ENCODE measurements around the gene ATXN1.
"Not testable (repeated sequence)": the region's sequence is repeated elsewhere in the genome, so short reads cannot be mapped to it uniquely, and the experiment has no call there.

Gene ATXN1

DNA sequence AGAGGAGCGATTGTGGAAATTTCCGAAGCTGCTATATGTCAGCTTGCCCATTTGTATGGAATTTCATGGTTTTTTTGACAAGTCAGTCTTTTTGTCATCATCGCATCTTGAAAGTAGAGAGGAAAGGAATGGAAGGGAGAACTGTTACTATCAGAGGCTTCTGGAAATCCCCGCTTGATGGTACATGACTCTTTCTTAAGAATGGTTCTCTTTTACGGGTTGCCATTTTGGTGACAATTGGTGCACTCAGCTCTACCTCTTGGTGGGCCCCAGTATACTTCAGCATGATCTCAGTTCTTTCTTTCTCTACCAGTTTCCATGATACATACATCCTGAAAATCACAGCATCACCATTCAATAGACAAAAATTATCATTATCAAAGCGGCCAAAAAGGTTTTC lies 146.0 kb downstream of the ATXN1 start:
- not testable (repeated sequence) for DNase-seq (ENCODE audit: low read depth, low spot score)

DNA sequence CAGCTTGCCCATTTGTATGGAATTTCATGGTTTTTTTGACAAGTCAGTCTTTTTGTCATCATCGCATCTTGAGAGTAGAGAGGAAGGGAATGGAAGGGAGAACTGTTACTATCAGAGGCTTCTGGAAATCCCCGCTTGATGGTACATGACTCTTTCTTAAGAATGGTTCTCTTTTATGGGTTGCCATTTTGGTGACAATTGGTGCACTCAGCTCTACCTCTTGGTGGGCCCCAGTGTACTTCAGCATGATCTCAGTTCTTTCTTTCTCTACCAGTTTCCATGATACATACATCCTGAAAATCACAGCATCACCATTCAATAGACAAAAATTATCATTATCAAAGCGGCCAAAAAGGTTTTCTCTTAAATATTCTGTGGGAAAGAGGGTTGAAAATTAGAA lies 147.1 kb downstream of the ATXN1 start:
- DNase-seq (ENCODE audit: low read depth, low spot score) = not testable (repeated sequence)

DNA sequence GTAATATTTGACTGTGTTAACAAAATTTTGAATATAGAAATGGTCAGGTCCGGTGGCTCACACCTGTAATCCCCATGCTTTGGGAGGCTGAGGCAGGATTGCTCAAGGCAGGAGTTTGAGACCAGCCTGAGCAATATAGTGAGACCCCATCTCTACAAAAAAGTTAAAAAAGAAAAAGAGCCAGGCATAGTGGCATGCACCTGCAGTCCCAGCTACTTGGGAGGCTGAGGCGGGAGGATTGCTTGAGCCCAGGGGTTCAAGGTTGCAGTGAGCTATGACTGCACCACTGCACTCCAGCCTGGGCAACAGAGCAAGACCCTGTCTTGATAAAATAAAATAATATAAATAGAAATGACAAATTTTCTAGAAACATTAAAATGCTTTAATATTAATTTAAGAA lies 147.8 kb downstream of the ATXN1 start:
- not testable (repeated sequence) for DNase-seq (ENCODE audit: low read depth, low spot score)

DNA sequence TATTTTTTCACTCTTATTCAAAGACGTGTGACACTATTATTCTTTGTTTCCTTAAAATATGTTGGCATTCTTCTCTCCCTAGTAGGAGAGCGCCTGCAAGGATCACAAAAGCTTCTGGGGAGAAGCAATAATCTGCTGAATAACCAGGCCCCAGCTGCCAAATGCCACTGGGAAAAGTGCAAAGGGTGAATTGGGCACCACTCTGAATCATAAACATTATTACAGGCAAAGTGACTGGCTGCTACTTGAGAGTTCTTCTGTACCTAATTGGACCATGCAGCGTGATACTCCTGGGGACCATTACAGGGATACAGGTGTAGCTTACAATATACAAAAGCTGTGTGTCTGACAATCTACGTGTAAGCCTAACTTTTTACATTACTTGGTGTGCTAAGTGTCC lies 152.8 kb downstream of the ATXN1 start:
- DNase-seq (ENCODE audit: low read depth, low spot score) = no peak

DNA sequence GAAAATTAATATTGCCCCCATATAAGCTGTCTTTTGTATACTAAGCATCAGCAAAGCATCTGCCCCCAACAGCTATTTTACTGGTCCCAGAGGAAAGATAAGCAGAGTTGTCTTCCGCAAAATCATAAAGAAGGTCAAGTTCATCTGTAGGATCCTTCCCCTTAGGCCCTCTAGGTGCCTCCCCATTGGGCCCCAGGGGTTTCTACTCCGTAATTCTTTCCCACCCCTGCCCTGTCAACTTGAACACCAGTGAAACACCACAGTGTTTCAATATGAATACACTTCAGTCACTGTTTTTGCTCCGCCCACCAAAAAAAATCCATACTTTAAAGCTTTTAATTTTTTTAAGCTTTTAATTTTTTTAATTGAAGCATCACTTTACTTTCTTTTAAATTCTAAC lies 159.2 kb downstream of the ATXN1 start:
- no peak for DNase-seq (ENCODE audit: low read depth, low spot score)

DNA sequence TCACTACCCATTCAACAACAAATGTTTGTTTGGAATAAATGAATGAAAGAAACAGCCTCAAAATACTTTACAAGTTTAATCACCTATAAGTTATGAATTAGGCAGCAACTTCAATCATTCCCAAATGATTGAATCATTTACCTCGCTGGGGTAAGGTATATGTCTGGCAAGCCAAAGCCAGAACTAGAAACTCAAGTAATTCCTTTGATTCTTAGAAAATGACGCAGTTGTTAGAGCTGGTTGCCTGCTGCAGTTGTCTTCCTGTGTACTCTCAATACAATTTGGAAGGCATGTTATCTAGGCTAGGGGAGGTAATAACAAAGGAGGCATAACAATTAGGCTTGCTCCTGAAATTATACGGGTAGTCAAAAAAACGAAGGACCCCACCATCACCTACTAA lies 160.6 kb downstream of the ATXN1 start:
- no peak for DNase-seq (ENCODE audit: low read depth, low spot score)

DNA sequence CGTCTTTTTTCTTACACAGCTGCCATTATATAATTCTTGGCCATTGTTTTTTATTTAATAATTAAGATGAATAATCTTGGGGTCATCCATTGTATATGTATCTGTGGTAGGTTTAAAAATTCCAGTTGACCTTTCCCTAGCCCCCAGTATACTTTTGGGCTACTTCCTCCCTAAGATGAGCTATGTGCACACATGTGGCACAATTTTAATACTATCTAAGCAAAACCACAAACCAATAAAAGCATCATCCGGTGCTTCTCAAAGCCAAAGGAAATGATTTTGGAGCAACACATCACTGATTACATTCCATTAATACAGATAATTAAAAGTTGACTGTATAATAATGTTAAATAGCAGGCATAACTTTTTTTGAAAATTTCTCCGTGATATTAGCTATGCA lies 161.2 kb downstream of the ATXN1 start:
- no peak for DNase-seq (ENCODE audit: low read depth, low spot score)

DNA sequence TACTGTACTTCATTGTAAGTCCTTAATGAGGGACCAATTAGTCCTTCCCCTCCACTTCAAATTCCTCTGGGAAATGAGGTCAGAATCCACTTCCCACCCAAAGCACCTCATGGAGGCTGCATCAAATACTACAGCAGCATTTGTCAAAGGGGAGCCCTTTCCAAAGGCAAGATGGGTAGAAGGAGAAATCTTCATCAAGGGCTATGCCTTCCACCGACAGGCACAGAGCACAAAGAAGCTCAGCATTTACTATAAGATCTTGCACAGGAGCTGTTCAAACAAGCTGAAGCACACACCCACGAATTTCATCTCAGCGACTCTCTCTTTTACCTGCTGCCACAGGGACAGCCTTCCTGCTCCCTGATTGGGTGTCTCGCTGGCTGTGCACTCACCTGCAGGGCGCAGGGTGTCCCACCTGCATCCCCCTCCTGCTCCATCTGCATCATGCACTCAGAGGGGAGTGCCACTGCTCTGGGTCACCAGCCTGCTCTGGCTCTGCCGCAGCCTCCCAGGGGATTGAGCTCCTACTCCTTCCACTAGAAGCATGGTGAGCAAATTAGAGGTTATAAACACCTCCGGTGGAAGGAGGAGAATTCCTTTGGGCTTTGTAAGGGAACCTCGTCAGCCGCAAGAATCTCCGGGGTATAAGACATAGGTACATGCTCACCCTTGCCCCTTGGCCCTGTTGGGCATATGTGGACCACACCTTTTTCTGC lies 164.5 kb downstream of the ATXN1 start:
- DNase-seq (ENCODE audit: low read depth, low spot score) = no peak

DNA sequence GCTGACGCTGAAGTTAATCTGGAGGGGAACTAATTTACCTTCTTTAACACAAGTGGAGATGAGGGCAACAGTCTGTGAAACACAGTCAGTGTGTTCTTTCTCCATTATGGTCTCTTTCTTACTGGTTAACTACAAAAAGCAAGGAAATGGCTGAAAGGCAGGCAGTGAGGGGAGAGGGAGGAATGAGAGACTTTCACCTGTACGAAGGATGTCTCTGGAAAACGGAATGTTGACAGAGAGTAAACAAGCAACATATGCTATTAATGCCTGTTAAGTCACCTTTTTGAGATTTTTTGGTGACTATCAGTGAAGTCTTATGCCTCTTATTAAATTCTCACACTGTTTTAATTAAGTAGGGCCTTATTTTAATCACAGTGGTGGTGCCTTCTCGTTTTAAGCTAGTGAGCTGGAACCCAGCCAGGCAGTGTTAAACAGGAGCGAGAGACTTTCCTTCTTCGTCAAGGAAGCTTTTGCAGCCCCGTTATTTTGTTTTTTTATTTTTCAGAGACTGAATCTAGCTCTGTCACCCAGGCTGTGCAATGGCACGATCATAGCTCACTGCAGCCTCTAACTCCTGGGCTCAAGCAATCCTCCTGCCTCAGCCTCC lies 165.6 kb downstream of the ATXN1 start:
- no peak for DNase-seq (ENCODE audit: low read depth, low spot score)

DNA sequence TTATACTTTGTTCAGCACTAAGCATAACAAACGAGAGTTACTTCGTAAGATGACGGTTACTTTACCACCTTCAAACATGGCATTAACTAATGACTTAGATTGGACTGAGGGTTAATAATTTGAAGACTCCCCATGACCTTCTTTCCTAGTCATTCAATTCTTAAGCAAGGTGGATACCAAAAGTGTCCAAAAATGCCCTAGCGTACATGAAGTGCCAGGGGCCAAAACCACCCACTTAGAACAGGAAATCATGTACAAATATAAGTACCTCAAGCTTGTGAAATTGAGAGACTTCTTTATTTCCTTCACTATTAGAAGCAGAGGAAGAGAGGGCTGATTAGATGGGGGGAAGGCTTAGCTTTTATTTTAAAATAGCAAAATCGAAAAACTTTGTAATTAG lies 166.4 kb downstream of the ATXN1 start:
- no peak for DNase-seq (ENCODE audit: low read depth, low spot score)

DNA sequence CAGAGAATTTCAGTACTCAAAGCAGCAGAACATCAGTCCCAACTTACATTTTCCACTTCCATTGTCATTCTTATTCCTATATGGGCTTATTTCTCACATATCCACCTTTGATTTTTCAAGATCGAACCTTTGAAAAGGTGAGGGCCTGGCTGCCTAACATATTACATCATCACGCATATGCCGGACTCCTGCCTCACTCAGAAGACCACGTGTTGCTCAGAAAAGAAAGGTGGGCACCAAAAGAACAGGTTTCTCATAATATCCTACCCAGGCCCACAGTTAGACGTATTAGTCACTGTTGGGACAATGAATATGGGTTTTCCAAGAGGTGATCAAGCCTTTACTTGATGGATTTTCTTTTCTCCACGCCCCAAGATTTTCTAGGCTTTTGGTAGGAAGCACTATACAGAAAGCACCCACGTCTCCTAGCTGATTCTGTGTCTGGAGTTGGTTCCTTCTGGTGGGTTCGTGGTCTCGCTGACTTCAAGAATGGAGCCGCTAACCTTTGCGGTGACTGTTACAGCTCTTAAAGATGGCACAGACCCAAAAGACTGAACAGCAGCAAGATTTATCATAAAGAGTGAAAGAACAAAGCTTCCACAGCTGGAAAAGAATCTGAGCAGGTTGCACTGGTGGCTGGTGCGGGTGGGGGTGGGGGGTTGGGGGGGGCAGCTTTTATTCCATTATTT lies 168.9 kb downstream of the ATXN1 start:
- DNase-seq (ENCODE audit: low read depth, low spot score) = no peak

DNA sequence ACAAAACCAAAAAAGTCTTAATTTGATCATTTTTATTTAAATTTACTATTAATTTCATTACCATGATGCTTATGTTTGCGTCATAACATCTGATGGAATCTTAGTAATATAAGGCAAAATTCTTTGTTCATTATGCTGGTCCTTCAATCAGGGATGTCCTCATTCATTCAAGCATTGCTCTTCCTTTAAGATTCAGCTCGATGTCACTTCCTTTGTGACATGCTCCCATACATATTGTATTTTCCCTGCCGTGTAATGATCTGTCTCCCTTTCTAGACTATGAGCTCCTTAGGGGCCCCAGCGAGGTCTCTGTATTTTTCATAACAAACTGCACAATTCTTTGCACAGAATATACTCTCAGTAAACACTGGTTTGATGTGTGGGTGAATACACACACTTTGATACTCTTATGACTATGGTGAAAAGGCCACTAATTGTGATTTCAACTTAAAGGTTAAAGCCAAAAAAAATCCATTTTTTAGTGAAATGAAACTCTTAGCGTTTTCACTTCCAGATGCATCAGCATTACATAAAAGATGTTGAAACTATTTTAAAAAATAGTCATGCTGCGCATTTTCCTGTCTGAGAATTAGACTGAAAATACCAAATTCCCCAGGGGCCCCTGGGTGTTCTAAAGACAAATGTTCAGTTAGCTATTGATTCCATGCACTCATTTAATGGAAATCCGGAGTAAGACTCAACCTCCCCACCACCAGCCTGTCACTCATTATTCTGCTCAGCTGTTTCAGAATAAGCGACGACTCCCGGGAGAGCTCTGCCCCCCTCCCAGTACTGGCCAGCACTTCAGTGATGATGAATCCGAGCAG lies 169.7 kb downstream of the ATXN1 start:
- no peak for DNase-seq (ENCODE audit: low read depth, low spot score)

DNA sequence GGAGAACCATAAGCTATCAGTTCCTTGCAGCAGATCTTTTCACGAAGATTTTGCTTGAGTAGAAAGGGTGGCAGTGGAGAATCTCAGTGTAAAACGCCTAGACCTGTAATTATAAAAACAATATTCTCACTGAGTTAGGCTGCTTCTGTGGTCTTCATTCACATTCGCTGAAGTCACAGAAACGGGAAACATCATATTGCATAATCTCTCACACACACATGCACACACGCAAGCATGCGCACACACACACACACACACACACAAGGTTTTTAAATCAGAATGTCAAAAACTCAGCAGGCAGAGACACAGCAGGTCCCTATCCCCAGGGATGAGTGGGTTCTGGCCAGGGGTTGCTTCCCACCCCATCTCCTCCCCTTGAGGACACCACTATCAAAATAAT lies 175.5 kb downstream of the ATXN1 start:
- DNase-seq (ENCODE audit: low read depth, low spot score) = no peak

DNA sequence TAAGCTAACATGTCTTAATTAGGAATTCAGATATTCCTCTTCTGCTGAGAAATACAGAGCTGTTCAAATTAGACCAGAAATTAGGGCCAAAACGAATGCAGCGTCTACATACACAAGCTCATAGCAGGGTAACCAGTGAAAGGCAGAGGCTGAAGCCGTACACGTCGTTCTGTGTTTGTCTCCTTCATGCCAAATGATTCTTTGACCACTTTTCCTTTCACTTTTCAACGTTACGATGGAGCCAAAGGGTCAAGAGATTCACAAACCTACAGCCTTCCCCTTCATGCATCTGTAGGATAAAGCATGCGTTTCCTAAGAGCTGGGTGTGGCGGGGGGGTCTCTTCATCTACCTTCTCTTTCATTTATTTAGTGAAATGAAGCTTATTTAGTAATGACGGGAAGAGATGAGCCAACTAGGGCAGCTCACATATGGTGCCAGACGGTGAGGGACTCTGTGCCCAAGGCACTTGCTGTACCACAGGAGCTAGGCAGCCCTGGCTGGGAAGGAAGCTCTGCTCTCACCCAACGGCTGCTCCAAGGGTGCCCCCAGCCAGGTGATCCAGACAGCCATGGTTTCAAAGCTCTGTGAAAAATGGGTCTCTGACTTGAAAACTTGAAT lies 178.0 kb downstream of the ATXN1 start:
- no peak for DNase-seq (ENCODE audit: low read depth, low spot score)

DNA sequence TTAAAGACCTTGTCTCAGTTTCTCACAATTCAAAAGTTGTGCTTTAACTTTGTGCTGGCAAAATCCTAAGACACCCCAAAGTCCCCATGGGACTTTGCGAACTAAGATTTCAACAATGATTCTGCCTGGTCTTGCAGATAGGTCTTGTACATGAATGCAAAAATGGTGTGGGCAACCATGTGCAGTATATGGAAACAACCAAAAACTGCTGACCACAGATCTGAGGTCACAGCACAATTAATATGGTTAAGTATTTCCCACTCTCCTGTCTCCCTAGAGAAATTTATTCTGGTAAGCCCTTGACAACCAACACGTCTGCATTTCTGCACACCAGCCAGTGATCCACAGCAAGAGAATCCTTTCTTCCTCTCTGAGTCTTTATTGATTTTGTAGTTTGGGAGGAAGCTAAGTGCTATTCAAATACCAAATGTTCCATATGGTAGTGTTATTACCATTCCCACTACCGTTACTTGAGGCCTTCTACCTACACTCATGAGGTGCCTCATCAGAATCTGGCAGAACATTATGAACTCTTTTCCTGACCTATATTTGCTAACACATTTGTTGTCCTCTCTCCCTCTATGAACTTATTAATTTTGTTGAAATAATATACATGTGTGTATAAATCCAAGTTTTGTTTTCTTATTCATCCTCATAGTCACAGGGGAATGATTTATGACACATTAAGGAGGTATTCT lies 178.7 kb downstream of the ATXN1 start:
- DNase-seq (ENCODE audit: low read depth, low spot score) = no peak

DNA sequence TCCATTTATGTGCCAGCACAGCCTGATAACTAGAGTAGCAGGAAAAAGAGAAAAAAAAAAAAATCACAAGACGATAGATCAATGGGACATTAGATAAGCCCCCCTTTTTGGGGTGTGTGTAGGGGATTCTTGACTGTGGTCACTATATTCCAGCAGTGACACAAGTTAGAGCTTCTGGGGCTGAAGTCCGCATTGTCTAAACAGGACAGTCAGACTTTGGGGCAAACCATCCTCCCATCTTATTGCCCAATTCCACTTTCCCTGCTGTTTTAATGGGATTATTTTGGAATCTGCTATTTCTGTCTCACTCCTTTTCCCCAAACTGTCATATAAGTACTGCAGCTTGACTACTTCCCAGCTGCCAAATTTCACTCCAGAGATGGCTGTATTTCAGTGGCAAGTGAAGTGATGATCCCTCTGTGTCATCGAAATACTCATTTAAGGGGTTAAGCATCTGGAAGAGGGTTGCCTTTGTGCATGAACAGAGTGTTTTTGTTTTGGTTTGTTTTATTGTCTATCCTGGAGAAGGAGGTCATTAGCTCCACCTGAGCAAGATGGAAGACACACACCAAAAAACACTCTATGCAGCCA lies 182.5 kb downstream of the ATXN1 start:
- DNase-seq (ENCODE audit: low read depth, low spot score) = no peak

DNA sequence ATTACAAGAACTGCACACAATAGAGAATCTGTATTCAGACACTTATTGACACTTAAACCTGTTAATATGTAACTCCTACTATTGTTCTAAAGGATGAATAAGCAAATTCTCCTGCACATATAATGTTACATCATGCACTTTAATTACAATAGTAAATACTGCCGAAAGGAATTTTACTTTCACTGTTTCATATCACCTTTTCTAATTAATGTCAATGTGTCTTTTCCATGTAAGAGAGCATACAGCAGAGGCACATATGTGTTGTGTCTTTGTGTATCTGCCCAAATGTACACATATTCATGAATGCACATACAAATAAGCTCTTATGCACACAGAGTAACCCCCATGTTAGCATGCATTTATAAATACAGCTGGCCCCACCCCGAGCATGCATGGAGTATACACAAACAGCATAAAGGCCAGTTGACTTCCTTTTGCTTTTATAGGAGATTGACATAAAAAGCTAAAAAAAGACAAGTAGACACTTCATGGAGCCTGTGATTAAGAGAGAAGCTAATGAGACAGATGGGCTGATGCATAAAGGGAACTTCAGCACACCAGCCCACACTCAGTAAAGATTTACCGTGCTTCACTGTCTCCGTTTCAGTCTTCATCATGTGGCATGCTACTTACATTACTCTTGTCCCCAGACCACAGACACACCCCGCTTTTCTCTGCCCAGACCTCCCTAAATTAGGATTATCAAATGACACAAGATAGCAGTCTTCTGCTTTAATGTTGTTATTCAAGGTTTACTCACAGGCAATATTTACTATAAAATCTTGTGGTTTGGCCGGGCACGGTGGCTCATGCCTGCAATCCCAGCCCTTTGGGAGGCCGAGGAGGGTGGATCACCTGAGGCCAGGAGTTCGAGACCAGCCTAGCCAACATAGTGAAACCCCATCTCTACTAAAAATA lies 184.6 kb downstream of the ATXN1 start:
- no peak for DNase-seq (ENCODE audit: low read depth, low spot score)

DNA sequence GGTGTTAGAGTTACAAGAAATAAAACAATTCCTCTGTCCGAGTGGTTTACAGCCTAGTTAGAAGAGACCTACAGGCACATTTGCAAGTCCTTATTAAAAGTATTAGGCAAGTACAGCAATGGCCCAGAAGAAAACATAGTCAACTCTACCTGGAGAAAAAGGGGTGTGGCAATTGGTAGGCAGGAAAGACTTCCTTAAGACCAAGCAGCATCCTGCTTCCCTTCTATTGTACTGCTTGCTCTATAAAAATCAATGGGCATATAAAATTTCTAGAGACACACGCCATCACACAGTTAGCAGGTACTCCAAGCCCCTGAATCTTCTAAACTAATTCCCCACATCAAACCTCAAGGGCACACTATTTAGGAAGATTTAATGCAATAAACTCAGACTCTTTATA lies 185.6 kb downstream of the ATXN1 start:
- no peak for DNase-seq (ENCODE audit: low read depth, low spot score)

DNA sequence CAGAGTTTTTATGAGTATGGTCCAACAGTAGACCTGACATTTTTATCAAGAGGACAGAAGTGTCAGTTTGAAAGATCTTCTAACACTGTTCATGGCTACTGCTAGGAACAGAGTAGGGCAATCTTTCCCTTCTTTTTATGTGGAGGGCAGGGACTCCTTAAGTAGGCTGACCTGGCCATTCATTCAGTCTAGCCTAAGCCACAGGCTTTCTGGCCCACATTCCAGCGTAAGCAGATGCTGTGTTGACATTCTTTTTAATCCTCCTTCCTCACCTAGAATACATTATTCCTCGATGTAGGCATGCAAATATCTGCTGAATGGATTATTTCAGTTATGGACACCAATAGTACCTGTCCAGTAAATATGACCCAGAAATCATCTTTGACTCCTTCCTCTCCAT lies 188.3 kb downstream of the ATXN1 start:
- no peak for DNase-seq (ENCODE audit: low read depth, low spot score)

DNA sequence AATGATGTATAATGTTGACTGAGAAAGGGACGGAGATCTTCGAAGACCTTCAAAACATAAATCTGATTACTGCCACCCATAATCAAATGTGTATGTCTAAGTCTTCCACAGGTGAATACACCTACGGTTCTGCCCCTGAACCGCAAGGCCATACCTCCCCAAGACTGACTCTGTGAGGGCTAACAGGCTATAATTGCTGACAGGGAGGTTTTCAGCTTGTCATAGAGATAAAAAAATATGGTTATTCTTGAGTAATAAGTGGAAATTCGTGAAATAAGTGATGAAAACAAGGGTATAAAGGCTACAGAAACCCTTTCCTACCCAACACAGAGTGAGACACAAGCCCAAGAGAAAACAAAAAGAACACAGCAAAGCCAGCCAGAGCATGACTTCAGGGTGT lies 188.9 kb downstream of the ATXN1 start:
- no peak for DNase-seq (ENCODE audit: low read depth, low spot score)

All from smooth muscle cell of the brain vasculature (primary cell).